ENCODE data around the gene CASP12. TPM values are rescaled to one million over a fixed set of nuclear protein-coding genes. Genes with fewer than 3 reads are reported as not detected.

Gene CASP12
- total and polyA plus RNA-seq, 4 donors = 0.17 TPM; not detected in 3

DNA sequence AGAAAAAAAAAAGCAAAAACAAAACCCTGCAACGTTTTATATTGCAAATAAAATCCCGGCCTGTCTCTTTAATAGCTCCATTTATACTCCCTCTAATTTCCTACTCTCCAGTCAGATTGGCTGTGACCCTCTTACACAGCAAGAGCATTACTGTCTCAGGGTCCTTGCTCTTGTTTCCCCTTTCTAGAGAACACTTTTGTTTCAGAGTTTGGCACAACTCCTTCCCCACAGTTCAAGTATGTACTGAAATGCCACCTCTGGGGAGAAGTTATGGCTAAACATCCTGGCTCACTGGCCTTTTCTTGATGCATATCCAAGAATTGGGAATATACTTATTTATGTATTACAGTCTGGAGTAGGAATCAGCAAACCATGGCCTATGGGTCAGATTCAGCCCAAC lies 2.6 kb downstream of the CASP12 start (continued):
- TF ChIP-seq HNF4G (IDR thresholded peaks at IDR 0.05) (no peak), HNF4A (conservative IDR thresholded peaks at IDR 0.05) (no peak), GABPA (IDR thresholded peaks at IDR 0.05 in 1 of 2, conservative IDR thresholded peaks at IDR 0.05 in 1 of 2) (no peak)
- TF ChIP-seq, protein P1, sequence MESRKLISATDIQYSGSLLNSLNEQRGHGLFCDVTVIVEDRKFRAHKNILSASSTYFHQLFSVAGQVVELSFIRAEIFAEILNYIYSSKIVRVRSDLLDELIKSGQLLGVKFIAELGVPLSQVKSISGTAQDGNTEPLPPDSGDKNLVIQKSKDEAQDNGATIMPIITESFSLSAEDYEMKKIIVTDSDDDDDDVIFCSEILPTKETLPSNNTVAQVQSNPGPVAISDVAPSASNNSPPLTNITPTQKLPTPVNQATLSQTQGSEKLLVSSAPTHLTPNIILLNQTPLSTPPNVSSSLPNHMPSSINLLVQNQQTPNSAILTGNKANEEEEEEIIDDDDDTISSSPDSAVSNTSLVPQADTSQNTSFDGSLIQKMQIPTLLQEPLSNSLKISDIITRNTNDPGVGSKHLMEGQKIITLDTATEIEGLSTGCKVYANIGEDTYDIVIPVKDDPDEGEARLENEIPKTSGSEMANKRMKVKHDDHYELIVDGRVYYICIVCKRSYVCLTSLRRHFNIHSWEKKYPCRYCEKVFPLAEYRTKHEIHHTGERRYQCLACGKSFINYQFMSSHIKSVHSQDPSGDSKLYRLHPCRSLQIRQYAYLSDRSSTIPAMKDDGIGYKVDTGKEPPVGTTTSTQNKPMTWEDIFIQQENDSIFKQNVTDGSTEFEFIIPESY (IDR thresholded peaks at IDR 0.05) = no peak
- TF ChIP-seq, protein P2, sequence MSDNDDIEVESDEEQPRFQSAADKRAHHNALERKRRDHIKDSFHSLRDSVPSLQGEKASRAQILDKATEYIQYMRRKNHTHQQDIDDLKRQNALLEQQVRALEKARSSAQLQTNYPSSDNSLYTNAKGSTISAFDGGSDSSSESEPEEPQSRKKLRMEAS (IDR thresholded peaks at IDR 0.05) = no peak

DNA sequence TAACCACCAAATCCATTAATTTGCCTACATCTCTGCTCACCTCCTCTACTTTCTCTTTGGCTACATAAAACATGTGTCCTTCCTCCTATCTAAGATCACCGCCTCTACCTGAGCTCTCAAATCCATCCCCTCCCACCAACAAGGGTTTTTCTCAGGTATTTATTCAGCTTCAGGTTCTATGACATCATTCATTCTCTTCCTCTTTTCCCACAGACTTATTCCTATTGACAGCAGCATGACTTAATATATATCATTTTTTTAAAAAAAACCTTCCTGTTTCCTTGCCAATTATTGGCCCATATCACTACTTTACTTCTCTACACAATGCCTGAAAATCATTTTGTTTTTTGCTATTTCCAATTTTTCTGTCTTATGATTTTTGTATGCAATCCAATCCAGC lies 4.4 kb downstream of the CASP12 start:
- Histone ChIP-seq H3K27ac (ENCODE audit: low read depth in 1 of 2, low read length in 2 of 2) (no peak overlapping the region), H3K4me3 (ENCODE audit: low read depth in 1 of 3, low read length in 3 of 3) (no peak overlapping the region), H3K9ac (ENCODE audit: low read depth in 1 of 2, low read length in 2 of 2) (no peak overlapping the region), H3K27me3 (ENCODE audit: control insufficient read depth in 4 of 4, insufficient read depth in 4 of 4, low read length in 3 of 4) (peaks cover 0 to 2% (median 0%) of the 10 kb centered on the region in 4 donors), H3K36me3 (ENCODE audit: control insufficient read depth in 4 of 4, insufficient read depth in 3 of 4, low read depth in 1 of 4, low read length in 3 of 4) (no peaks in the 10 kb centered on the region), H3K9me3 (ENCODE audit: control insufficient read depth in 4 of 4, low read length in 3 of 4) (no peaks in the 10 kb centered on the region), H3K4me1 (ENCODE audit: control insufficient read depth in 4 of 4, insufficient read depth in 4 of 4, low read length in 3 of 4) (no peaks in the 10 kb centered on the region)
- TF ChIP-seq RXRA (IDR thresholded peaks at IDR 0.05) = no peak
- WGBS = 93% methylated on average over 1 of the region's 1 CpG
- no peak for DNase-seq (ENCODE audit: low spot score)

DNA sequence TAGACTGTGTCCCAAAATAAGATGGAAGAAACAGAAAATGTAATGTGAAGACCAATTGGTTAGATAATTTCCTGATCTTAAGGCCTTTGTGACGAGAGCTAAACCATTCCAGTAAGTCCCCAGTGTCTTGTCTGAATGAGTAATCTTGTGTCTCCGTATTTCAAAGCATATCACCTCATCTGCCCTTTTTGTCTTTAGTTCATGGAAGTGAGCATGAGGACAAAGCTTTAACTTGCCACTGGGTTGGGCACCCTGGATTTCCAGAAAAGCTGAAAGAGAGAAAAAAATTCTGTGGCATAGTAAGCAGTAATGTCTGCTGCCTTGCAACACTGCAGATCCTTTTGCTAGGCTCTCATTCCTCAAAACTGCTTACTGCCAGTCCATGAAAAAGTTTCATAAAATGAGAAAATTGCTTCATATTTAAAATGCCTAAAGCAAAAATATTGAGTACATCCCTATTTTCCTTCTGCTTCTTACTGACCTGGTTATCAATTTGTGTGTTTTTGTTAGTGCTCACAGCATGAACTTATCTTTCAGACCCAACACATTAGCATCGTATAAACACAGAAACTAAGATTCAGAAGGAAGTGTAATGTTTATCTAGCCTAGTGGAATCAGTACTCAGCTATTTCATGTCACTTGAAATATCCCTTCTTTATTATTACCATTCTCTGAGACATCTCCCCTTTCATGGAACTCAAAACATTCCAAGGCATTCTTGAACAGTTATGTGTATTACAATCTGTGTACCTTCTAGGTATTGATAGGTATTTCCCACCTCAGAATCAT lies 5.3 kb downstream of the CASP12 start:
- TF ChIP-seq RAD21 (IDR thresholded peaks at IDR 0.05) (no peak), FOXA1 (IDR thresholded peaks at IDR 0.05) (no peak), JUND (IDR thresholded peaks at IDR 0.05) (no peak), HNF4A (conservative IDR thresholded peaks at IDR 0.05) (no peak), EGR1 (IDR thresholded peaks at IDR 0.05; ENCODE audit: low read depth in 2 of 2) (no peak), GABPA (IDR thresholded peaks at IDR 0.05 in 1 of 2, conservative IDR thresholded peaks at IDR 0.05 in 1 of 2) (no peak), FOXA2 (IDR thresholded peaks at IDR 0.05) (no peak), YY1 (IDR thresholded peaks at IDR 0.05) (no peak), TAF1 (conservative IDR thresholded peaks at IDR 0.05) (no peak), RXRA (IDR thresholded peaks at IDR 0.05) (no peak)
- TF ChIP-seq, protein P1 (IDR thresholded peaks at IDR 0.05) = no peak
- TF ChIP-seq, protein P2 (IDR thresholded peaks at IDR 0.05) = no peak
- Histone ChIP-seq H3K9me3 (ENCODE audit: control insufficient read depth in 4 of 4, low read length in 3 of 4) (no peaks in the 10 kb centered on the region), H3K27ac (ENCODE audit: low read depth in 1 of 2, low read length in 2 of 2) (no peak overlapping the region), H3K4me1 (ENCODE audit: control insufficient read depth in 4 of 4, insufficient read depth in 4 of 4, low read length in 3 of 4) (no peaks in the 10 kb centered on the region), H3K4me3 (ENCODE audit: low read depth in 1 of 3, low read length in 3 of 3) (no peak overlapping the region), H3K27me3 (ENCODE audit: control insufficient read depth in 4 of 4, insufficient read depth in 4 of 4, low read length in 3 of 4) (peaks cover 0 to 2% (median 0%) of the 10 kb centered on the region in 4 donors), H3K9ac (ENCODE audit: low read depth in 1 of 2, low read length in 2 of 2) (no peak overlapping the region), H3K36me3 (ENCODE audit: control insufficient read depth in 4 of 4, insufficient read depth in 3 of 4, low read depth in 1 of 4, low read length in 3 of 4) (no peaks in the 10 kb centered on the region)
- WGBS = 56% methylated on average over 3 of the region's 3 CpGs
- no peak for DNase-seq (ENCODE audit: low spot score)

Measured in liver (tissue), 9 donors.